Activated T-cell treated with anti-CD3 and anti-CD28 coated beads for 1 hour (primary cell): ENCODE results near the gene ATF7IP2.

Experiments
- DNase-seq: peaks from one replicate; pipeline ENCODE4 v3.0.0-alpha.2; 2020; ENCODE audit warnings: low read depth

ATF7IP2 gene

GRCh38 chr16:10511829-10512228 is 126.0 kb downstream of the ATF7IP2 start:
- no peak for DNase-seq

DNA sequence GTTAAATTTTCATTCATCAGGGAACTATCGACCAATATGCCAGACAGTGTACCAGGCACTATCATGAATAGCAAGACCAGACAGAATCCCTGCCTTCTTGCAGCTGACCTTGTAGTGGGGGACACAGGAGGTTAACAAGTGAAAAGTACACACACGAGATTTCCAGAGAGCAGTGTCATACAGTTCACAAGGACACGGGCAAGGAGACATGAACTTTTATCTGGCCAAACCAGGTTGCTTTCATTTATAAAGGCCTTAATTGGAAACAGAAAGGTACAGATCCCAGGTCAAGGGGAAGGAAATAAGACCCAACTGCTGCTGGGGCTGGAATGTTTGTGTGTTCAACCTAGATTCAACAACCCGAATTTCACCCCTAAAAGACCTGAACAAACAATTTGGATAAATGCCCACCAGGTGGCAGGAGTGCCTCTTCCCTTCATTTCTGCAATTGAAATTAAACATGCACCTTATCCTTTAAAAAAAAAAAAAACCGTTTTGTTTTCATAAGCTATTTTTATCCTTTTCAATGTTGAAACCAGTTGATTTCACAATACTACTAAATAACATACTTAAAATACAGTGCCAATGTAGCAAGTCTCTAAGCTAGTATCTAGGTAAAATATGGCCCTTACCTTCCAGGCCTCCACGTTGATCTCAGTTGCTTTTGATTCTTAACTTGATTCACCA is 128.7 kb downstream of the ATF7IP2 start:
- DNase-seq = peak; percentile 14

DNA sequence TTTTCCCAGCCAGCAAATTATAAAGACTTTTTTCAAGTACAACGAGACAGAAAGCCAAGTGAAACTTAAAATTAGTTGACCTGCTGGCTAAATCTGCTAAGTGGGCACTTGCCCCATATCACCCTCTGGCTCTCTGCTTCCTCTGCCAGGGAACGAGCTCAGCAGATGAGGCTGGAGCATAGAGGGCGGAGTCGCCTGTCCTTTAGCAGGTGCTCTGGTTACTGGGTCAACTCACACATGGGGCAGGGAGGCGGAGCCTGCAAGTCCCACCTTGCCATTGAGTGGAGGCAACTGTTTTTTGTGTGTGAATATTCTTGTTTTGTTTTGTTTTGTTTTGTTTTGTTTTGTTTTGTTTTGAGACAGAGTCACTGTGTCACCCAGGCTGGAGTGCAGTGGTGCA is 132.0 kb downstream of the ATF7IP2 start:
- no peak for DNase-seq

GRCh38 chr16:10518479-10519041 is 132.7 kb downstream of the ATF7IP2 start:
- DNase-seq = no peak

DNA sequence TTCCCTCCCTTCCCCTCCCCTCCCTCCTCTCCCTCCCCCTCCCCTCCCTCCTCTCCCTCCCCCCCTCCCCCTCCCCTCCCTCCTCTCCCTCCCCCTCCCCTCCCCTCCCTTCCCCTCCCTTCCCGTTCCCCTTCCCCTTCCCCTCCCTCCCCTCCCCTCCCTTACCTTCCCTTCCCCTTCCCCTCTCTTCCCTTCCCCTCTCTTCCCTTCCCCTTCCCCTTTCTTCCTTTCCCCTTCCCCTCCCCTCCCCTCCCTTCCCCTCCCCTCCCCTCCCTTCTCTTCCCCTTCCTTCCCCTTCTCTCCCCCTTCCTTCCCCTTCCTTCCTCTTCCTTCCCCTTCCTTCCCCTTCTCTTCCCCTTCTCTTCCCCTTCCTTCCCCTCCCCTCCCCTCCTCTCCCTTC is 133.4 kb downstream of the ATF7IP2 start:
- DNase-seq = no peak

GRCh38 chr16:10519929-10520868 is 134.3 kb downstream of the ATF7IP2 start:
- DNase-seq = no peak

- DNase-seq = no peak
These were observed 135.2 kb downstream of the ATF7IP2 start for GRCh38 chr16:10520869-10521578.

GRCh38 chr16:10521681-10522274 is 135.9 kb downstream of the ATF7IP2 start:
- peak; percentile 14 for DNase-seq

DNA sequence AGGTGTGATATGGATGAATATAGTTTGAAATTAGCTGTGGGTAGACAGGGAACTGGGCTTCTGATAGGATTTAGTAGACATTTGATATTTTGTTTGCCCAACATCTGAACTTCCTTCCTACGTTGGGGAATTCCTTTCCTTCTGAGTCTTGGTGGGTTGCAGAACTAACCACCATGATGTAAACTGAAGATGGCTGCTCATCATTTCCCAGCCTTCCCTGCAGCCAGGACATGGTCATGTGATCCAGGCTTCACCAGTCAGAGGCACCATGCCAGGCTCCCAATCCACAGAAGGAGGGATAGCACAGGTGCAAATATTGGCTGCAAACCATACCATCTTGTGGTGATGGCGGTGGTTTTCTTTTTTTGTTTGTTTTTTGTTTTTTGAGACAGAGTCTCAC is 137.1 kb downstream of the ATF7IP2 start:
- DNase-seq = no peak

DNA sequence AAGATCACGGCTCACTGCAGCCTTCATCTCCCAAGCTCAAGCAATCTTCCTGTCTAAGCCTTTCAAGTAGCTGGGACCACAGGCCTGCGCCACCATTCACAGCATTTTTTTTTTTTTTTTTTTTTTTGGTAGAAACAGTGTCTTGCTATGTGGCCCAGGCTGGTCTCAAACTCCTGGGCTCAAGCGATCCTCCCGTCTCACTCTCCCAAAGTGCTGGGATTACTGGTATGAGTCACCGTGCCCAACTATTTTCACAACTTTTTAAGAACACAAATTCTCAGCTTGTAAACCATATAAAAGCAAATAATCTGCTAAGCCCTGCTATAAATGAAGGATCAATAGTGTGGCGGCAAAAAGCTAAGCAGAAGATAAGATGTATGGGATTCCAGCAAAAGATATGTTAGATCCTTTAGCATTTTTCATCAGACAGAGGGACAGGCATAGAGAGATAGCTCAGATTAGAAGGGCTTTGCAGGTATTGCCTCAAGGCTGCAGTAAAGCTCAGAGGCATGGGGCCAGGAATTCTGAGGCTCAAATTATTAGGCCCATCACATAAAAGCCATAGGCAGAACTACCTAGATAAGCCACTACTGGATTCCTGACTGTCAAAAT is 139.5 kb downstream of the ATF7IP2 start:
- DNase-seq = no peak

GRCh38 chr16:10526962-10527361 is 141.1 kb downstream of the ATF7IP2 start:
- DNase-seq = no peak

GRCh38 chr16:10528635-10529034 is 142.8 kb downstream of the ATF7IP2 start:
- no peak for DNase-seq

- no peak for DNase-seq
These were observed 144.2 kb downstream of the ATF7IP2 start for GRCh38 chr16:10529895-10530669.

DNA sequence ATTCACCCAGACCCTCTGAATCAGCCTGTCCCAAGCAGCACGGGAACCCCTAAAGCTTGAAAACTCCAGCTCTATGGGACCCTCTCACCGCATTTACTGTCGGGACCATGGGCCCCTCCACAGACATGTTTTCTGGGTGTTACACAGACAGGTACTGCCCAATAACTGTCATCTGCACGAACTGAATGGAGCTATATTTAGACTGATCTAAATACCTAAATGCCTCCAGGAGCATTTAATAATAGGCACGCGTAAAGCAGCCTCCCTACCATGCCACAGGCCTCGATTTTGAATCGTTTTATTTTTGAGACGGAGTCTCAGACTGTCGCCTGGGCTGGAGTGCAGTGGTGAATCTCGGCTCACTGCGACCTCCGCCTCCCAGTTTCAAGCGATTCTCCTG is 144.8 kb downstream of the ATF7IP2 start:
- no peak for DNase-seq

DNA sequence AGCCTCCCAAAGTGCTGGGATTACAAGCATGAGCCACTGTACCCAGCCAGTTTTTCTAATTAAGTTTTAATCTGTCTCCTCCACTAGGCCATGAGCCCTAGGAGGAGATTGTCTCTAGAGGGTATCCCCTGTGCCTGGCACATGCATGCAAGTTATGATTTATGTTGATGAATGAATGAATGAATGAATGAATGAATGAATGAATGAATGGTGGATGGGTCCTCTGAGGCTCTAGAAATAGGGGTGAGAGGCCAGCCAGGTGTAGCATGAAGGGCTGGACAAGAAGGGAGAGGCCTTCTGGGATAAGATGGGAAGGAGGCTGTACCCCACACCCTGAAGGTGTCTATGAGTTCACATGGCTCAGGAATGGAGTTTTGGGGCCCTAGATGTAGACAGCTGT is 145.7 kb downstream of the ATF7IP2 start:
- DNase-seq = no peak
